Astrocyte (in vitro differentiated cells and primary cell): ENCODE results near the gene TGM1.

Experiments
- EZH2 ChIP-seq: IDR thresholded peaks from 2 replicates; pipeline ENCODE4 v1.6.1; 2012; ENCODE audit warnings: mild to moderate bottlenecking, low read length, inconsistent platforms; ENCODE audit not compliant: insufficient read depth
- TF ChIP-seq, protein P1 (sequence below): IDR thresholded peaks from 2 replicates; pipeline ENCODE4 v1.5.1; 2011; ENCODE audit warnings: low read depth, mild to moderate bottlenecking, inconsistent platforms, low read length, moderate library complexity; ENCODE audit not compliant: insufficient read depth

- TF ChIP-seq, protein P1, sequence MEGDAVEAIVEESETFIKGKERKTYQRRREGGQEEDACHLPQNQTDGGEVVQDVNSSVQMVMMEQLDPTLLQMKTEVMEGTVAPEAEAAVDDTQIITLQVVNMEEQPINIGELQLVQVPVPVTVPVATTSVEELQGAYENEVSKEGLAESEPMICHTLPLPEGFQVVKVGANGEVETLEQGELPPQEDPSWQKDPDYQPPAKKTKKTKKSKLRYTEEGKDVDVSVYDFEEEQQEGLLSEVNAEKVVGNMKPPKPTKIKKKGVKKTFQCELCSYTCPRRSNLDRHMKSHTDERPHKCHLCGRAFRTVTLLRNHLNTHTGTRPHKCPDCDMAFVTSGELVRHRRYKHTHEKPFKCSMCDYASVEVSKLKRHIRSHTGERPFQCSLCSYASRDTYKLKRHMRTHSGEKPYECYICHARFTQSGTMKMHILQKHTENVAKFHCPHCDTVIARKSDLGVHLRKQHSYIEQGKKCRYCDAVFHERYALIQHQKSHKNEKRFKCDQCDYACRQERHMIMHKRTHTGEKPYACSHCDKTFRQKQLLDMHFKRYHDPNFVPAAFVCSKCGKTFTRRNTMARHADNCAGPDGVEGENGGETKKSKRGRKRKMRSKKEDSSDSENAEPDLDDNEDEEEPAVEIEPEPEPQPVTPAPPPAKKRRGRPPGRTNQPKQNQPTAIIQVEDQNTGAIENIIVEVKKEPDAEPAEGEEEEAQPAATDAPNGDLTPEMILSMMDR: peak; percentile 97
- TF ChIP-seq EZH2: no peak
These were observed 44.8 kb upstream of the TGM1 start, which contains the start of gene CIDEB for GRCh38 chr14:24307575-24308341.
